Fibroblast of skin of right quadriceps (primary cell): ENCODE data around the gene ABTB1.
A peak's percentile ranks its signal among the peaks of the same experiment; 100 is the strongest.

ENCODE experiments used
- DNase-seq: peaks from one replicate; pipeline ENCODE4 v3.0.0-alpha.2; 2013

Gene ABTB1

DNA sequence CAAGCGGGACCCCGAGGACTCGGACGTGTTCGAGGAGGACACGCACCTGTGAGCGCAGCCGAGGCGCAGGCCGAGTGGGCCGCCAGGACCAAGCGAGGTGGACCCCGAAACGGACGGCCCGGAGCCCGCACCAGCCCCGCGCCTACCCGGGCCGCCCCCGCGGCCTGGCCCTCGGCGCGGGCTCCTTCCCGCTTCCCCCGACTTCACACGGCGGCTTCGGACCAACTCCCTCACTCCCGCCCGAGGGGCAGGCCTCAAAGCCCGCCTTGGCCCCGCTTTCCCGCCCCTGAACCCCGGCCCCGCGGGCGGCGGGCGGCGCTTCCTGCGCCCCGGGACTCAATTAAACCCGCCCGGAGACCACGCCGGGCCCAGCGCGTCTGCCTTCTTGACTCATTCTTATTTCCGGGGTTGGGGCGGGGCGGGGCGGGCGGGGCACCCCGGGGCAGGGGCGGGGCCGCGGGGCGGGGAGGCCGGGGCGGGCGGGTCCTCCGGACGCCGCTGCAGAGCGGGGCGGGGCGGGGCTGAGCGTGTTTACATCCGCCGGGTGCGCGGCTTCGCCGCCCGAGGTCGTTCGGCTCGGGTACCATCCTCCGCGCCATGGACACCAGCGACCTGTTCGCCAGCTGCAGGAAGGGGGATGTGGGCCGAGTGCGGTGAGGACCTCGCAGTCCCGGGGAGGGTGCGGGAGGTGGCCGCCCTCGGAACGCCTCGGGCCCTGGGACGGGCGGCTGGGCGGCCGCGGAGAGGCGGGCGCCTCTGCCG is at the start of gene ABTB1:
Gene ABTB1, plus strand, starts transcription at position 524 of the 762 bp plus-strand sequence. Its CDS starts 74 bp downstream, at position 598.
- peak; percentile 82 for DNase-seq

DNA sequence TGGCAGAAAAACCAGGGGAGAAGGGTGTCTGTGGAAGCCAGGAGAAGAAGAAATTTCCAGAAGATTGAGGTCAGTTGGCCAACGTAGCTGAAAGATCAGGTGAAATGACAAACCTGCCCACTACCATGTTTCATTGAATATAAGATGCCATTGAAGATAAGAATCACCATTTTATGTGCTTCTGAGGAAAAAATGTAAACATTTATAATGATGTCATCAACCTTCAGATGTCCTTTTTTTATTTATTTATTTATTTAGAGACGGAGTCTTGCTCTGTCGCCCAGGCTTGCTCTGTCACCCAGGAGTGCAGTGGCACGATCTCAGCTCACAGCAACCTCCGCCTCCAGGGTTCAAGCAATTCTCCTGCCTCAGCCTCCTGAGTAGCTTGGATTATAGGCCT is 48.7 kb upstream of the ABTB1 start:
- DNase-seq: no peak

DNA sequence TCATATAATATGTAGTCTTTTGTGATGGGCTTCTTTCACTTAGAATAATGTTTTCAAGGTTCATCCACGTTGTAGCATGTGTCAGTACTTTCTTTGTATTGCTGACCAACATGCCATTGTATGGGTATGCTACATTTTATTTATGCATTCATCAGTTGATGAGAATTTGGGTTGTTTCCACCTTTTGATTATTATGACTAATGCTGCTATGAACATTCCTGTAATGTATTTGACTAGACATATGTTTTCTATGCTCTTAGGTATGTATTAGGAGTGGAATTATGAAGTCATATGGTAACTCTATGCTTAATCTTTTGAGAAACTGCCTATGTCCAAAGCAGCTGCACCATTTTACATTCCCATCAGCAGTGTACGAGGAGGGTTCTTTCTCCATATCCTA is 46.9 kb upstream of the ABTB1 start:
- DNase-seq: peak; percentile 42

DNA sequence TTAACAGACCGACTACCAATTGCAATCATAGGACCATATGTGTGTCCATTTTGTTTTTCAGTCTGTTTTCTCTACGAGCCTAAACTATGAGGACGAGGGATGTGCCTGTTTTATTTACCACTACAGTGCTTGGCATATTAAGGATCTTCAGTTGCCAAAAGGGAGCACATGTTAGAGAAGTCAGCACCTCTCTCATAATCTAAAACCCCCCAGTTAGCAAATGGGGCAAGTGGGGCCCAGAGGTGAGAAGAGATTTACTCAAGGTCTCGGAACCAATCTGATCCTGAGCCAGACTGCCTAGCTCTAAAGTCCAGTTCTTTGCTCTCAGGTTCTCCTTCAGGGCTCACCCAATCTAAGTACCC is 44.3 kb upstream of the ABTB1 start:
- no peak for DNase-seq

DNA sequence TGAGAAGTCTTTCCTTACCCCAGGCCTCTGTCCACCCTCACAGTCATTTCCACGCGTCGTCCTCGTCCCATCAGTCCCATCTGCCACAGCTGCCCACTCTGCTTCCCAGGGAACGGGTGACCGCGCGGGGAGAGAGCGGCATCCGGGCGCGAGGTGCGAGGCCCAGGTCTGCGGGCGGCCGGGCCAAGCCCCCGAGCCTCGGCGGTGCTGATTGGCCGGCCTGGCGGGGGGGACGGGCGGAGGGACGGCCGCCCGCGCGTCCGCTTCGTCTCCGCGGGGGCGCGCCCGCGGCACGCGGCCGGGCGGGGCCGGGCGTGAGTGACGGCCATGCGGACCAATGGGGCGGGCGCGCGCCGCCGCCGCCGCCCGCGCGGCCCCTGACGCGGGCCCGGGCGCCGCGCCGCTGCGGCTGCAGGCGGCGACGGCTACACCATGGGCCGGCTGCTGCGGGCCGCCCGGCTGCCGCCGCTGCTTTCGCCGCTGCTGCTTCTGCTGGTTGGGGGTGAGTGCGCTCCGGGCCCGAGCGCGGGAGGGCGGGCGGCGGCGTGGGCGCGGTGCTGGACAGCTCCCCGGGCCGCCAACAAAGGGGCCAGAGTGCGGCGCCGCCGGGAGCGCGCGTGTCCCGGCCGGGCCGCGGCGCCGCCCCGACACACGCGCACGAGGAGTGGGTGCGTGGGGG is 43.8 kb upstream of the ABTB1 start, which contains the start of gene PODXL2:
Gene PODXL2, plus strand, starts transcription at position 398 of the 679 bp plus-strand sequence. Its CDS starts 35 bp downstream, at position 433.
- DNase-seq: peak; percentile 49

DNA sequence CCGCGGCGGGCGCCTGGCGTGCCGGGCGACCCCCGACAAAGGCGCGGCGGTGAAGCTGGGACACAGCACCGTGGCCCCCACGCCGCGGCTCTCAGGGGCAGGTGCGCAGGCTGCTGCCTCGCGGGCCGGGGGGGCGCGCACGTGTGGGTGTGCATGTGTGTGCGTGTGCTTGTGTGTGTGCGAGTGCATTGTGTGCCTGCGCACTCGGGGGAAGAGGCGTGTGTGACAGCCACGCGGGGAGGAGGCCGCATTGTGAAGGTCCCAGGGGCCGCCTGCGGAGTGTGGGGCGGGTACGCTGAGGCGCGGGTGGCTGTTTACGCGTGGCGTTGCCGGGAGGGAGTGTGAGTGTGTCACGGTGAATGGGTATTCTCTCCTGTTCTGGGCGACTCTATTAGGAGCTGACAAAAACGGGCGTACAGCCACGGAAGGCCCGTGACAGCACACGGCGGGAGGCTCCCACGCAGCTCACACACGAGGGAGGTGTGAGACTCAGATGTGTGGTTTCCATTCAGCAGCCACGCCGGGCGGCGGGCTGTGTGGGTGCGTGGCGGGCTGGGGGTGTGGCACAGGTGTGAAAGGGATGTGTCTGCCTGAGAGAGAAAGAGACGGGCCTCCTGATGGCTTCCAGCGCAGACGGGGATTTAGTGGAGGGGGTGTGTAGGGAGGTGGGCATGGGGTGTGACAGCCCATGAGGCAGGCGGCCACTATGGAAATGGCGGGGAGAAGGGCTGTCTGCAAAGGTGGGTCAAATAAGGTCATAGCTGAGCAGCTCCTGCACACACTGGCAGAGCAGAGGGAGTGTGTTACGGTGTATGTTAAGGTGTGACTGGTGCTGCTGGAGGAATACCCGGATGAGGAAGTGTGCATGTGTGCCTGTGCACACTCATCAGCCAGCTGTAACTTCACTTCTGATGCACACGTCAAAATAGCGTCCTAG is 43.0 kb upstream of the ABTB1 start:
- DNase-seq: no peak

DNA sequence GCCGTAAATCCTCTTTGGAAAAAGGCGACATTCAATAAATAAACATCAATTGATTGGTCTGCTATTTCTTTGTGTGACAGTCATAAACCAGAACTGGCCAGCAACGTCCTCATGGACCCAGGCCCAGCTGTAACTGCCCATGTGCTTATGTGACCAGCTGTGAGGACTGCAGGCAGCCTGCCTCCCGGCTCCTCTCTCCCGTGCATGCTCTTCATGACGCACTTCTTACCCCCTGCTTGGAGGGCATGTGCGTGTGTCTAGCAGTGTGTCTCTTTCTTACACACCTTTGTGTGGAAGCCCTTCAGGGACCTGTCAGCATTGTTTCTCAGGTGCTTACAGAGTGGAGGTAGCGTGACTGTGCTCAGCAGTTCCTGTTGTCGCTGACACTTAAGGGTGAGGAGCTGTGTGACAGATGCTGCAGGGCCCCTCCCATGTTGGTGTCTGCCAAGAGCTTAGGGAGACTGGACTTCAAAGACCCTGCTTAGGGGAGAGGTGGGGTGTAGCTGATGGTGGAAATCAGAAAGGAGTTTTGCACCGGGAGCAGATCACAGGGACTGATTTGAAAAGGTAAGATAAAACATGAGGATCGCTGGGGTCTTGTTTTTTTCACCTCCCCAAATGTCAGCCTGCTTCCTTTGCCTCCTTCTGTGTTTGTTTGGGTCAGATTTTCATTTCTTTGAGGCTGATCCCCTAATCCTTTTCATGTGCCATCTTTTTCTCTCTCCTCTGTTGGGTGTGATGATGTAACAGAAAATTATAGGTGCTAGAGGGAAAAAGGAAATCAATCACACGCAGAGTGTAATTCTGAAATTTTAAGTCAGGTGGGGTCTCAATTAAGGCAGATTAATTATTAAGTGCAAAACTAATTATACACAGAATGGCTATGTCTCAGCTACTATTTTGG is 41.7 kb upstream of the ABTB1 start:
- DNase-seq: no peak

DNA sequence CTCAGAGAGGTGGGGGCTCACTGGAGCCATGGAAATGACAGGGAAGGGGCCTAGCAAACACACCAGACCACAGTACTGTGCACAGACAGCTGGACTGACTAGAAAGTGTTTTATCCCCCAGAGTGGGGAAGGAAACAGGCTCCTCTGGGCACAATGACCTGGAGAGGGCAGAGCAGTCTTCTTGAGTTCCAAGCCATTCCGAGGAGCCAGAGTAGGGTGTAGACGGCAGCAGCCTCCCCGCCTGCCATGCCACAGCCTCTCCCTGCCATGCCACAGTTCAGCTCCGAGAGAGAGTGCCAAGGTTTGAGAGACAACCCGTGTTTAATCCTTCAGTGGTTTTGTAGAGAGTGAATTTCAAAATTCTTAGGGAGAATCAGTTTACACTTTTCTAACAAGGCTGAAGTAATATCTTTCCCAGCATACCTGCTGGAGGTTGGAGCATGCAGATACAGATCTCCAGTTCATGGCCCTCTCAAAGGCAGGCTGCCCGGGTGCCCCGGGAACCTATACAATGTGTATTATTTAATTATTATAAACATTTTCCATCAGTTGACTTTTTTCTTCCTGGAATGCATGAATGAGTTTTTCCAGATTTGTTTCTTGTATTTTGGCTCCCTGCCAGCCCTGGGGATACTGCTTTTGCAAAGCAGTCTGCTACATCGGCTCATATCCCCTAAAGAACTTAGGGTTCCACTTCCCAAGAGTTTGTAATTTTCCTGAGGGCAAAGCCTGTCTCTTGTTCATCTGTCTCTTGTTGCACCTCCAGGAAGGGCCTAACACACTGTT is 40.5 kb upstream of the ABTB1 start:
- no peak for DNase-seq

DNA sequence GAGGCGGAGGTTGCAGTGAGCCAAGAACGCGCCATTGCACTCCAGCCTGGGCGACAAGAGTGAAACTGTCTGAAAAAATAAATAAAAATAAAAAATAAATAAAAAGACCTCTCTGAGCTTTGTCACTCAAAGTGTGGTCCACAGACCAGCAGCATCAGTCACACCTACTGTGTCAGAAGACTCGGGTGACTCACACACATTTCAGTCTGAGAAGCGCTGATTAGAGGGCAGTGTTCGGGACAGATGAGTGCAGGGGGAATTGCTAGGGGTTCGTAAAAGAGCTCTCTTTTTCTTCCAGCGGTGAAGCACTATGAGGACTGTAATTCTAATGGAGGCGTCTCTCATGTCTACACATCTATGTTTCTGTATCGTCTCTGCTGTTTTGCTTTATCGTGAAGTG is 38.1 kb upstream of the ABTB1 start:
- no peak for DNase-seq

DNA sequence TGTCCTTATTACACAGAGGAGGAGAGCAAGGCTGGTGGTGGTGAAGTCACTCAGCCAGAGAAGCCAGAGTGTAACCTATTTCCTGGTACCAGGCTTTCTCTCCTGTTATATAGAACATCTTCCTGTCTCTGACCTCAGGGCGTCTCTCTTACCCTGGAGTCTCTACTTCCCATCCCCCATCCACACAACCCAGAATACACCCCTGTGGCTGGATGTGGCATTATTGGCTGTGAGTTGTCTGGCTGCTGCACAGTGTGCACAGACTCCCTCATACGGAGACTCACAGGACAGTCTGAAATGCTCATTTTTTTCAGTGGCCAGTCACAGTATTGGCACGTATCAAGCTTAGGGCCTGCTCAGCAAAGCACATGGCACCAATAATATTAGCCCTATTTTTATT is 35.2 kb upstream of the ABTB1 start:
- DNase-seq: peak; percentile 20

DNA sequence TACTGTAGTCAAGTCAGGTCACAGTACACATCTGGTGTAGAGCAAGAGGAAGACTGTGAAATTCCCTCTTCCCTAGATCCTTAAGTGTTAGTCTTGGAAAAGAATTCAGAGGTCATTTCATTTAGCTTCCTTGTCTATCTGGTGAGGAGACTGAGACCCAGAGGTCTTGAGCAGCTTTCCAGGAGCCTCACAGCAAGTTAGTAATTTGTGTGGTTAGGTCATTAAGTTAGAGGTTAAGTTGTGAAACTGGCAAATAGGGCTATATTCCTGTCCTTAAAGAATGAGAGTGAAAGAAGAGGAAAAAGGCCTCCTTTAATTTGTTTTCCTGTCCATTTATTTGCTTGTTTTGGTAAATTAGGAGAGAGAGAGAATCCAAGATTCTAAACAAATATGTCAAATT is 34.8 kb upstream of the ABTB1 start:
- no peak for DNase-seq

DNA sequence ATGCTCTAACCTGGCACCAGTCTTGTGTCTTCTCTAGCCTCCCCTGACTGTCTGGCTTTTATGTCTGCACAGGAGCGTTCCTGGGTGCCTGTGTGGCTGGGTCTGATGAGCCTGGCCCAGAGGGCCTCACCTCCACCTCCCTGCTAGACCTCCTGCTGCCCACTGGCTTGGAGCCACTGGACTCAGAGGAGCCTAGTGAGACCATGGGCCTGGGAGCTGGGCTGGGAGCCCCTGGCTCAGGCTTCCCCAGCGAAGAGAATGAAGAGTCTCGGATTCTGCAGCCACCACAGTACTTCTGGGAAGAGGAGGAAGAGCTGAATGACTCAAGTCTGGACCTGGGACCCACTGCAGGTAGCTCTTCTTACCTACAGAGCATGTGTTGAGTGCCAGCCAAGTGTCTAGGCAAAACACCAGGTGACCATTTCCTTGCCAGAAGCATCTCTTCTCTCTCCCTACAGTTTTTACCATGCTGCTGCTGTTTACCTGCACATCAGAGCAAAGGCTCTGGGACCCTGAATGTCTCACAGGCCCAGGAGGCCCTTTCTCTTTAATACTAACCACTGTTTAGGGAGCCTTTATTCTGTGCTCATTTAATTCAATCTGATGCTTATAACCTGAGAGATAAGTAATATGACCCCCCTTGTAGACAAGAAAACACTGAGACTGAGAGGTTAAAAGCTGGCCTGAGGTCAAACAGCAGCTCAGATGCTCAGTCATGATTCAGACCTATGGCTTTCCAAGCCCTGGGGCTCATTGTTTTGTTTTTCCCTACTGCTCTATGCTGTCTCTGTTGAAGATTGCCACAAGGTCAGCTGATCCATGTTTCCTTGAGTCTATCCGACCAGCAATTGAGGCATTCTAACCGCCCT is 33.3 kb upstream of the ABTB1 start:
- no peak for DNase-seq

DNA sequence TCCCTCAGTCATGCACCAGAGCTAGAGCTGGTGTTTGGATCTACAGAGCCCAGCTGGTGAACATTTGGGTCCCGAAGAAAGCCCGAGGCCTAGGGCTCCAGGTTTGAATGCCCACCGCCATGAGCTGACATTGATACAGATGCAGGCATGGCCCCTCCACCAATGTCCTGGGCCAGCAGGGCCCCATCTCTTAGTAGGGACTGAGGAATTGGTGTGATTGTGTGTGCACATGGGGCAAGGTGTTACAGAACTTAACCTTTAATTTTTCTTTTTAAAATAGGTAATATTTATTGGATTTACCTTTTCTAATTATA is 32.8 kb upstream of the ABTB1 start:
- no peak for DNase-seq

DNA sequence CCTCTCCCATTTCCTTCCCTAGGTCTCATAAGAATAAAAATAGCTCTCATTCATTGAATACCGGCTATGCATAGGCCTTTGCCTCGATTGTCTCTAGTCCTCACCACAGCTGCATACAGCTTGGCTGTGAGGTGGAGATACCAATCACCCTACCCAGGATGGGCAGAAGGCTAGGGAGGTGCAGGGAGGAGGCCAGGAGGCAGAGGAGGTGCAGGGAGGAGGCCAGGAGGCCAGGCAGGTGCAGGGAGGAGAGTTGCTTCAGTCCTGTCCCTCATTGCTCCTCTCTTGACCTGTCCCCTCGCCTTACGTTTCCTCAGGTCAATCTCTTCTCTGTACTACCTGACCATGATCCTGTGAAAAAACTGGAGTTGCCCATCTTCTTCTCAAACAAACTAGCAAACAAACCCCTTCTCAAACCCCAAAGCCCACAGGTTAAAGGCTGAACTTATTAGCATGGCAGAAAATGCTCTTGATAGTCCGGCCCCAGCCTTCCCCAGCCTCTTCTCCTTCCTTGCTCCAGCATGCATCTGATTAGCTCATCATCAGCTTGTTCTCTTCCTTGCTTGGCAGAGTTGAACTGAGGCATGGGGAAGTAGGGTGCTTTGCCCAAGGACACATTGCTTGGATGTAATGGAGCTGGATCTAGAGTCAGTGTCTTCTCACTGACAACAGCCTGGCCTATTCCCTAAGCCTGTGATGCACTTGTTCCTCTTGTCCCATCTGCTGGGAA is 27.9 kb upstream of the ABTB1 start:
- no peak for DNase-seq

DNA sequence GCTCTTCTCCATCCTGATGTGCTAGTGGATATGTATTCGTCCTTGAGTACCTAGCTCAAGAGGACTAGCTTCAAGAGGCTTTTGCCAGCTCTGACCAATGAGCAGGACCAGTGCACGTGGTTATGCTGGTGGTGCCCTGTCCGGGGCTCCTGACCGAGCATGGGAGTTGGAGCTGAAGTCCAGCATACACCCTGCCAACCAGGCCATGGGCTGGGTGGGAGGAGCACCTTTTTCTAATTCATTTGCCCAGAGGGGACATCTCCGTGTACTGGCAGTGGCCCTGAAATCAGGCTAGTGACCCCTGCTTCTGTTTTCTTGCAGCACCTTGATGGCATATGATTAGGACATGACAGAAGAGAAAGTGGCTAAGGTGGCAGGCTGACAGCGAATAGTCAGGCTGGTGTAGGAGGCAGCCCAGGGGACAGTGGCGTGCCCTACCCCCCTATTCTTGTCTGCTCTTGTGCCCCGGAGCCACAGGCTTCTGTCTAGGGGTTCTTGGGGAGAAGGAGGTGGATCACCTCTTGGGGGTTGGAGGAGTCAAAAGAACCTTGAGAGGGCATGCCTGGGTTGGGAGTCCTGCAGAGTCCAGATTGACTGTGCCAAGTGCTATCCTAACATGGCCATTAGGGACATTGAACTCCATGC is 27.3 kb upstream of the ABTB1 start:
- no peak for DNase-seq

DNA sequence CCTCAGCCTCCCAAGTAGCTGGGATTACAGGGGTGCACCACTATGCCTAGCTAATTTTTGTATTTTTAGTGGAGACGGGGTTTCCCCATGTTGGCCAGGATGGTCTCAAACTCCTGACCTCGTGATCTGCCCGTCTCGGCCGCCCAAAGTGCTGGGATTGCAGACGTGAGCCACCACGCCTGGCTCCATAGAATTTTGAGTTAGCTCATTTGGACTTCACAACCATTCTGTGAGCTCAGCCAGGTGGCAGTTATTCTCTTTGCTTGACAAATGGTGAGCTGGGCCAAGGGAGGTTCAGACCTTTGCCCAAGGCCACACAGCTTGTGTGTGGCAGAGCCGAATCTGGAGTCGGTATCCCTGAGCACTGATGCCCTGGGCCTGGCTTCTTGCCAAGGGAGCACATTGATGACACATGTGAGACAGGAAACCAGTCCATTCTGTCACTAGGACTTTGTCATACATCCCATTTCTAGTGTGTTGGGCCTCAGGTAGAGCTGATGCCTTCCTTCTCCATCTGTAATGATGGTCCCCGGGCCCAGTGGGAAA is 26.2 kb upstream of the ABTB1 start:
- DNase-seq: no peak

DNA sequence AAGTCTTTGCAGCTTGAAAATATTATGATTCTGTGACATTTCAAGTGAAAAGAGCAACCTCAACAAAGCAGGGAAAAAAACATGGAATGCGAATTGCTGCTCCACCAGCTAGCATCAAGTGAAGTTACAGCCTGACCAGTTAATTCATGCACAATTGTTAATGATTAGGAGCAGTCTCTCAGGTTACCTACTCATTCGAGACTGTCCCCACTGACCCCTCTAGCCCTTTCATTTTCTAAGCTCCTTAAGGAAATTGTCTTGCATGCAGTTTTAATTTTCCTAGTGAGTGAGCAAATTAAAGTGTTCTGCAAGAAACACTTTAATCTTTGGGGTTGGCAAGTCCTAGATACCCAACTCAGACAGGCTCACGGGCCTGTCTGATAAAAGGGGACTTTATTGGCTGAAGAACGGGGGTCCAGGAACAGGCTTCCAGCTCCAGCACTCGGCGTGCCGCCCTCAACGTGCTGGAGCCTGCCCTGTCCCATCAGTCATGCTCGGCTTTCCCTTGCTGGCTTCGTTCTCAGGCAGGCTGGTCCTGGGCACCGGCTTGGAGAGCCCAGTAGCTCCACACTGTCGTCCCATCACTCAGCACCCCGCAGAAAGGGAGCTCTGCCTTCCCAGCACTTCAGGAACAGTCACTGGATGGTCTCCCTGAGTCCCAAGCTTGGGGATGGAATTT is 25.4 kb upstream of the ABTB1 start:
- DNase-seq: no peak

DNA sequence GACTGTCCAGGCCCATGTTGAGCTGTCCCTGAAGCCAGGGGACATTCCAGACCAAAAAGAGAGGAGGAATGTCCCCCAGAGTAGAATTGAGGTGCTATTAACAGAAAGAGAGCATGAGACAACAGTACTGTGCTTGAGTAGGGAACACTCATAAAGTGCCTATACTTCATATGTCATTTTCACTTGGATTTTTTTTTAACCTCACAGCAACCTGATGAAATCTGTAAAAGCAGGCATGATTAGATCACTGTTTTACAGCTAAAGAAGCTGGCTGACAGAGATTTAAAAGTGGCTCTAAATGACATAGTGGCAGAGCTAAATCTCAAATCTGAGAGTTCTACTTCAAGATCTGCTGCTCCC is 24.9 kb upstream of the ABTB1 start:
- DNase-seq: no peak

DNA sequence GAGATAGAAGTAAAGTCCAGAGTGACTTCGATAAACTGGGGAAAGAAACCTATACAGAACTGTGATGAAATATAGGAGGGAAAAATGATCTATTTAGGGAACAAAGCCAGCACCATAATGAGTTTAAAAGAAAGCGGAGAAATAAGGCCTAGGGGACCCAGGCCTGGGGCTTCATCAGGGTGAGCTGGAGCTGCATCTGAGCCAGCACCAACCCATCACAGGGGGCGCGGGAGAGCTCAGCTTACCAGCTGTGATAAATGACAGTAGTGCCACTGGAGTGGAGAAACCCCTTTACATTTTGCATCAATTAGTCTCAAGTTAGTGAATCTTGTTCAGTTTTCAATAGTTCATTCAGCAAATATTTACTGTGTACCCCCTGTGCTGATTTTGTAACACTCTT is 22.5 kb upstream of the ABTB1 start:
- no peak for DNase-seq
